IPS DF 4.7 (cell line): Measurements from ENCODE around the gene SIK3.
A peak's percentile ranks its signal among the peaks of the same experiment; 100 is the strongest.
"Not testable (repeated sequence)": the region's sequence is repeated elsewhere in the genome, so short reads cannot be mapped to it uniquely, and the experiment has no call there.

Source experiments
- DNase-seq: peaks from one replicate; pipeline ENCODE4 v3.0.0-alpha.2; 2013; ENCODE audit warnings: low spot score; ENCODE audit errors: extremely low read depth

SIK3 gene

DNA sequence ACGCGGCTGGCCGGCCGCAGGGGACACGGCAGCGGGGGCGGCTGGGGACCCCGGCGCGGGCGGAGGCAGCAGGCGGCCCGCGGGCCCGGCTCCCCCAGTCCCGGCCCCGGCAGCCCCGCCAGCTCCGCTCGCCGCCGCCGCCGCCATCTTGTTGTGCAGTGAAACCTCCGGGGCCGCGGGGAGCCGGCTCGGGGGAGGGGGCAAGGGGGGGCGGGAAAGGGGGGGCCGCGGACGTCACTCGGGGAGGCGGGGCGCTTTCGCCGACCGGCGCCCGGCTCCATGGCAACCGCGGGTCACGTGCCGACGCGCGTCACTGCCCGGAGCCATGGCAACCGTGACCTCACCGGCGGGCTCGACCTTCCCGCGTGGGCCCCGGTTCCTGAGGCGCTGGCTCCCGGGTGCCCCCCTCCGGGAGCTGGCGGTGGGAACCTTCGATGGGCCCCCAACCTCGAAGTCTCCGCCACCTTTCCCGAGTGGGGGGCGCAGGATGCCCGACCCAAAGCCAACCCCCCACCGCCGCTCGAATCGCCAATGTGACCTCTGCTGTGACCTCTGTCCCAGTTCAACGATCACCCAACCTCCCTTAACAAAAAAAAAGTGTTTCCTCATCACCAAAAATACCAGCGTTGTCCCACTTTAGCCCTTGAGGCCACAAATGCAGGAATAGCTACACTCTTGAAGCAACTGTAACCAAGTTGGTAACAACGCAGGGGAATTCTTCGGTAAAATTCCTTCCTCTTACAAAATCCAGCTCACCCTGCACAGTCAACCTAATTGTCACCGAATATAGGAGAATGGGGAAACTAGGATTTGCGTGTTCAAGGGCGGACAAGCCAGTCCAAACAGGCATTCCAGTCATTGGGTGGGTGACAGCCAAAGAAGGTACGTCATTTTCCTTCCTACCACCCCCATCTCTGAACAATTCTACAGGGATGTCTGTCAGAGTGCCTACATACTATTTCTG is at the start of gene SIK3:
Gene SIK3, minus strand, starts transcription at position 160 of the 964 bp plus-strand sequence. Its CDS starts 13 bp downstream, at position 147.
- no peak for DNase-seq

GRCh38 chr11:117146521-117146920 is 48.3 kb upstream of the SIK3 start:
- no peak for DNase-seq

GRCh38 chr11:117145393-117145761 is 47.1 kb upstream of the SIK3 start:
- no peak for DNase-seq

DNA sequence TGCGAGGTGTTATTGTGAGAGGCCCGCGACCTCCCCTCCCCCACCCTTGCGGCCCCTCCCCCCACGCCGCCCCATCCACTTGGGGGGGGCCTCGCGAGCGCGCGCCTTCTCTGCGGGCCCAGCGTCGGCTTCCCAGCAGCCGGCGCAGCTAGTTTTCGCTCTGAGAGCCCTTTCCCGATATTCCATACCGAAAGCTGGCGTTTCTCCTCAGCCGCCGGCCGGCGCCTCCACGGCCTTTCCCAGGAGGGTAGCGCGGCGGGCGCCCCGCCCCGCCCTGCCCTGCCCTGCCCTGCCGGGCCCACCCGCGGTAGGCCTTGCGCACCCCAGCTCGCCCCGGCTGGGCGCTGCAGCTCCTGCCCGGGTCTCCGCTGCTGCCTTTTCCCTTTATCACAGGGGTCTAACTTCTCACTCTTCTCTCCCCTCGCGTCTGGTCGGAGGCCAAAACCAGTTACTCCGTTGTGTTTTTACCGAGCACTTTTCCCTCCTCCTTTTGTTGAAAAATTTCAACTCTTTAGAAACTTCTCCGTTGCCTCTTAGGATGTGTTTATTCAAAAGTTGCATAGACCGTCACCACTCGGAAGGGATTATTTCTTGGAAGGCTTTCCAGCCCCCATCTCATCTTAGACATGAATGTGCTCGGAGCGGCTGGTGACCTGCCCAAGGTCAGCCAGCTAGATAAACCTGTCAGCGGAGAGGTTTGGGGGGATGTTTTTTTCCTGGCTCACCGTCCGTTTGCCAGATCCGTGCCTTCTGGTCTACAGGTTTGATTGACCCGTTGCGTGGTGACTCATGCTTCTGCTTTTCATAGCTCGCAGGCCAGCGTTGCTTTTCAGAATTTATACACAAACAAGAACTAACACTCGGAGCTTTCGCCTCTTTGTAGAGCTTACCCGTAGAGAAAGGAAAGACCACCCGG is 46.5 kb upstream of the SIK3 start:
- DNase-seq = no peak

- peak; percentile 66 for DNase-seq
Observed at GRCh38 chr11:117143871-117144476, 45.7 kb upstream of the SIK3 start, which contains the start of gene PAFAH1B2. Gene PAFAH1B2, plus strand, starts transcription at chr11:117144287. Its CDS starts 8,161 bp downstream, at chr11:117152448.

DNA sequence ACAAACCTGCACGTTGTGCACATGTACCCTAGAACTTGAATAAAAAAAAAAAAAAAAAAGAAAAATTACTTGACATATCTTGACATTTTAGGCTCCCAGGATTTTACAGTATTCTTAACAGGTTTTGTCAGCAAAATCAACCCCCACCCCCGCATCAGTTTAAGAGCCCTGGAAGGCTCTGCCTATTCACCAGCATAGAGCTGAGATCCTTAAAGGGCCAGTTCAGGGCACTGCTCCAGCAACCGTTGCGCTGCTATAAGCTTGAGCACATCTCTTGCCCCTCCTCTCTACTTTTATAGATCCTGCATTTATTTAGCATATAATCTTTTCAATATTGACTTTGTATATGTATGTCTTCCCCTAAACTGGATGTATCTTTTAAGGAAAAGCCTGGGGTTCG is 45.2 kb upstream of the SIK3 start:
- DNase-seq = no peak

DNA sequence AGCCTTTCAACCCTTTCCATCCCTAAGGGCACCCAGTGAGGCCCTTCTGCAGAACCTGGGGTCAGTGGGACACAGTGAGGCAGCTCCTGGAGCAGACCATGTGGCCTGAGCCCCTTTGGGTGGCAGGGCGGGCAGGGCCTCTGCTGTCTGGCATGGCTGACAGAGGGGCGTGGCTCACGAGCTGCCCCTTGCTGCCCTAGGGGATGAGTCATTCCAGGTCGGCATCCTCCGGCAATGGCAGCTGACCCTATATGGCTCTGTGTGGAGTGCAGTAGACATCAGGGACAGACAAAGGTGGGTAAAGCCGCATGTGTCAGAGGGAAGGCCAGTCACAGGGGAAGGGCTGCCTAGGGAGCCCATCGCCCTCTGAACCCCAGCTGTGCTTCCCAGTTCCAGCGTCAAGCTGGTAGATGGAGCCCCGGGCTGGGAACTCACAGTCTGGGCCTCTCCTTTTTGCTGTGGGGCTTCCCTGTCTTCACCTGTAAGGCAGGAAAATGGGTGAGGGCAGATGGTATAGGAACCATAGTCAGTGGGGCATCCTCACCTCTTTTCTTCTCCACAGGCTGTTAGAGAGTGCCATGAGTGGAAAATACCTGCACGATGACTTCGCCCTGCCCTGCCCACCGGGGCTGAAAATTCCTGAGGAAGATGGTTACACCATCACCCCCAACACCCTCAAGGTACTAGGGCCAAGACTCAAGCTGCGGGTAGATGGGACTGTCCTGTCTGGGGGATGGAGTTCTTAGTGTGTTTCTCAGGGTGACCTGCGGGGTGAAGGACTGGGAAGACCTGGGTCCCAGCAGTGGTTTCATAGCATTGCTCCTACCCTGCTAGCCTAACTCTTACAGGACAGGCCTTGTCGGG is 39.2 kb upstream of the SIK3 start:
- not testable (repeated sequence) for DNase-seq

- not testable (repeated sequence) for DNase-seq
Observed at GRCh38 chr11:117134979-117135378, 36.8 kb upstream of the SIK3 start.

DNA sequence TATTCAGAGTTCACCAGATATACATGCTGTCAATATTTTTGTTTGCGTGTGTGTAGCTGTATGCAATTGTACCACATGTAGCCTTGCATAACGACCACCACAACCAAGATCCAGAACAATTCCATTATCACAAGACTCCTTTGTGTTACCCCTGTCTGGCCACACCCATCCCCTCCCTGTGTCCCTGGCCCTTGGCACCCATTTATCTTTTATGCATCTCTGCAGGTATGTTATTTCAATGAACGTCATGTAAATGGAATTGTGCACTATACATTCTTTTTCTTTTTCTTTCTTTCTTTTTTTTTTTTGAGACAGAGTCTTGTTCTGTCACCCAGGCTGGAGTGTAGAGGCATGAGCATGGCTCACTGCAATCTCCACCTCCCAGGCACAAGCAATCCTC is 36.2 kb upstream of the SIK3 start:
- DNase-seq = no peak

DNA sequence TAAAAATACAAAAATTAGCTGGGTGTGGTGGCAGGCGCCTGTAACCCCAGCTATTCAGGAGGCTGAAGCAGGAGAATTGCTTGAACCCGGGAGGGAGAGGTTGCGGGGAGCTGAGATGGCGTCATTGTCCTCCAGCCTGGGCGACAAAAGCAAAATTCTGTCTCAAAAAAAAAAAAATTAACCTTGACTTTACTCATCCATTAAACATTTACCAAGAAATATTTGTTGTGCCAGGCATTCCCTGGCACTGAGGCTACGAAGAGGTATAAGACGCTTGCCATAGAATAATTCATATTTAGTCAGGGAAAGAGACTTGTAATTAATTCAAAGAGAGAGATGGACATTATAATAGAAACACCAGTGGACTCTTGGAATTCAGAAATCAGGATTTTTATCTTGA is 32.7 kb upstream of the SIK3 start:
- no peak for DNase-seq

- DNase-seq = not testable (repeated sequence)
Observed at GRCh38 chr11:117130396-117130795, 32.2 kb upstream of the SIK3 start.

- no peak for DNase-seq
Observed at GRCh38 chr11:117128289-117128688, 30.1 kb upstream of the SIK3 start.

GRCh38 chr11:117127171-117127901 is 29.1 kb upstream of the SIK3 start:
- DNase-seq = no peak

GRCh38 chr11:117126223-117126965 is 28.2 kb upstream of the SIK3 start:
- no peak for DNase-seq

DNA sequence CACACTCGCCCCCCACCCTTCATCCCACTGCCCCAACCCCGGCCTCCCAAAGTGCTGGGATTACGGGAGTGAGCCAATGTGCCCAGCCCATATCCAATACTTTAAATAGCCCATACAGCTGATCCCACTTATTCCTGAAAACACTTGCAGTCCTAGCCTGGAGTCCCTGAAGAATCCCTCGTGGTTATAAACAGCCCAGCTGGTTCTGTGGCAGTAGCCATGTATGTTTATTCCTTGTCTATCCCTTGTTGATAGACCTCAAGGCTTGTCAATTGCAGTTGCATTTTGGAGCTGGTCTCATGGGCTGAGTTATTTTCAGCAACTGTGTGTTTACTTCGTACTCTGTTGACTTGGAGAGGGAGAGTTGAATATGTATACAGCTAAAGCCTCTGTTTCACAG is 24.3 kb upstream of the SIK3 start:
- DNase-seq = no peak

- no peak for DNase-seq
Observed at GRCh38 chr11:117121176-117121575, 22.9 kb upstream of the SIK3 start.

- DNase-seq = no peak
Observed at GRCh38 chr11:117117681-117118080, 19.5 kb upstream of the SIK3 start.

DNA sequence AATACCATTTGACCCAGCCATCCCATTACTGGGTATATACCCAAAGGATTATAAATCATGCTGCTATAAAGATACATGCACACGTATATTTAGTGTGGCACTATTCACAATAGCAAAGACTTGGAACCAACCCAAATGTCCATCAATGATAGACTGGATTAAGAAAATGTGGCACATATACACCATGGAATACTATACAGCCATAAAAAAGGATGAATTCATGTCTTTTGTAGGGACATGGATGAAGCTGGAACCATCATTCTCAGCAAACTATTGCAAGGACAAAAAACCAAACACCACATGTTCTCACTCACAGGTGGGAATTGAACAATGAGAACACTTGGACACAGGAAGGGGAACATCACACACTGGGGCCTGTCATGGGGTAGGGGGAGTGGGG is 14.7 kb upstream of the SIK3 start:
- not testable (repeated sequence) for DNase-seq

- not testable (repeated sequence) for DNase-seq
Observed at GRCh38 chr11:117112497-117112896, 14.3 kb upstream of the SIK3 start.
